HepG2 (cell line): Measurements from ENCODE around the gene PLA1A. TPM values are rescaled to one million over a fixed set of nuclear protein-coding genes. Genes with fewer than 3 reads are reported as not detected.
A peak's percentile ranks its signal among the peaks of the same experiment; 100 is the strongest.

Experiments
- CREBL2 ChIP-seq: sonication (generic); formaldehyde crosslinking; IDR thresholded peaks from 2 replicates; pipeline ENCODE4 v1.8.1; 2023; ENCODE audit warnings: missing genetic modification reagents, mild to moderate bottlenecking, borderline replicate concordance
- HOXA3 ChIP-seq: sonication (generic); formaldehyde crosslinking; IDR thresholded peaks from 2 replicates; pipeline ENCODE4 v1.5.0; 2020; ENCODE audit warnings: missing genetic modification reagents
- KDM3A ChIP-seq: IDR thresholded peaks from 2 replicates; pipeline ENCODE4 v1.6.1; 2018; ENCODE audit warnings: low read depth, missing compliant biosample characterization
- KDM5A ChIP-seq: fragments of 200-600 bp; sonication (generic); IDR thresholded peaks from 2 replicates; pipeline ENCODE4 v1.7.0; 2018; ENCODE audit warnings: antibody characterized with exemption, mild to moderate bottlenecking, low read length, borderline replicate concordance
- KDM6A ChIP-seq: IDR thresholded peaks from 2 replicates; pipeline ENCODE4 v1.6.1; 2016; ENCODE audit warnings: low read depth
- NR0B2 ChIP-seq: sonication (generic); formaldehyde crosslinking; IDR thresholded peaks from 2 replicates; pipeline ENCODE4 v1.4.0; 2020; ENCODE audit warnings: mild to moderate bottlenecking, missing genetic modification reagents
- PHF20 ChIP-seq: sonication (generic); formaldehyde crosslinking; IDR thresholded peaks from 2 replicates; pipeline ENCODE4 v1.5.0; 2020; ENCODE audit warnings: mild to moderate bottlenecking, missing genetic modification reagents
- RCOR2 ChIP-seq: IDR thresholded peaks from 2 replicates; pipeline ENCODE4 v1.6.1; 2016; ENCODE audit warnings: missing biosample characterization, missing genetic modification reagents
- STAT6 ChIP-seq: sonication (generic); formaldehyde crosslinking; IDR thresholded peaks from 2 replicates; pipeline ENCODE4 v1.4.0; 2020; ENCODE audit warnings: missing genetic modification reagents, mild to moderate bottlenecking, borderline replicate concordance
- TFE3 ChIP-seq: IDR thresholded peaks from 2 replicates; pipeline ENCODE4 v1.6.1; 2016
- ZFP36 ChIP-seq: fragments of 150-350 bp; IDR thresholded peaks from 2 replicates; pipeline ENCODE4 v1.6.1; 2018; ENCODE audit warnings: borderline replicate concordance, low read length, low read depth; ENCODE audit not compliant: partially characterized antibody
- ZMYM4 ChIP-seq: sonication (generic); formaldehyde crosslinking; IDR thresholded peaks from 2 replicates; pipeline ENCODE4 v1.8.1; 2023; ENCODE audit warnings: mild to moderate bottlenecking, missing genetic modification reagents
- ZNF17 ChIP-seq: sonication (generic); formaldehyde crosslinking; IDR thresholded peaks from 2 replicates; pipeline ENCODE4 v1.5.0; 2020; ENCODE audit warnings: mild to moderate bottlenecking, missing genetic modification reagents
- ZNF543 ChIP-seq: sonication (generic); formaldehyde crosslinking; IDR thresholded peaks from 2 replicates; pipeline ENCODE4 v1.4.0; 2020; ENCODE audit warnings: mild to moderate bottlenecking, missing genetic modification reagents
- ZNF639 ChIP-seq: conservative IDR thresholded peaks from 2 replicates; pipeline ENCODE4 v1.6.1; 2018; ENCODE audit warnings: missing genetic modification reagents
- ZNF709 ChIP-seq: sonication (generic); formaldehyde crosslinking; IDR thresholded peaks from 2 replicates; pipeline ENCODE4 v1.5.0; 2020; ENCODE audit warnings: mild to moderate bottlenecking, missing genetic modification reagents
- ZSCAN5A ChIP-seq: sonication (generic); formaldehyde crosslinking; IDR thresholded peaks from 2 replicates; pipeline ENCODE4 v1.8.0; 2022; ENCODE audit warnings: mild to moderate bottlenecking, missing genetic modification reagents, borderline replicate concordance
- polyA plus RNA-seq, 8 experiments: library from polyadenylated mRNA; depleted of rRNA in 3 of 8; stranded (reverse) in 7 of 8; unstranded in 1 of 8; fragments of >200 nt; fragmentation: Illumina TruSeq in 4 of 8; extraction: Trizol in 4 of 8; gene quantifications; 2 replicates each; pipeline versions ENCODE4 v1.2.1 to v1.2.3, GENCODE V29; 2011 to 2016; ENCODE audit warnings: low read depth in 4 of 8, missing spikeins in 1 of 8, mixed read lengths in 1 of 8; ENCODE audit not compliant: insufficient read depth in 1 of 8
- total RNA-seq, 5 experiments: library from RNA; depleted of rRNA; stranded (reverse); fragments of >200 nt; fragmentation: Illumina TruSeq; extraction: Trizol; gene quantifications; 2 replicates each; pipeline ENCODE4 v1.2.3, GENCODE V29; 2016; ENCODE audit warnings: low read depth in 1 of 5

PLA1A gene
- total and polyA plus RNA-seq, 2 of the 13 experiments (the other 11 are each of a cell fraction or from before 2014, with no cell fraction given), result 0.11 to 0.18 TPM

- TF ChIP-seq KDM5A (0 out of 2 replicates have a peak, but pooled peaks have one; percentile 40), ZMYM4 (CRISPR knock-in tag) (peak; percentile 95), TFE3 (CRISPR knock-in tag) (no peak), STAT6 (CRISPR knock-in tag) (no peak), NR0B2 (0 out of 2 replicates have a peak, but pooled peaks have one; percentile 21), CREBL2 (CRISPR knock-in tag) (peak; percentile 24; the same call in 1 of the 2 replicates), RCOR2 (CRISPR knock-in tag) (no peak), KDM3A (CRISPR knock-in tag) (no peak), KDM6A (CRISPR knock-in tag) (no peak), ZFP36 (no peak), ZNF709 (CRISPR knock-in tag) (0 out of 2 replicates have a peak, but pooled peaks have one; percentile 44), PHF20 (CRISPR knock-in tag) (peak; percentile 93), ZNF639 (CRISPR knock-in tag) (peak; percentile 33; the same call in 1 of the 2 replicates), ZNF17 (CRISPR knock-in tag) (no peak), ZSCAN5A (CRISPR knock-in tag) (no peak), HOXA3 (CRISPR knock-in tag) (no peak), ZNF543 (CRISPR knock-in tag) (peak; percentile 78)
Observed at GRCh38 chr3:119676771-119677640, 79.3 kb downstream of the PLA1A start, which contains the start of gene COX17 (continued).
